Mucosa of descending colon (tissue), 3 donors: ENCODE measurements around the gene TMEM52. TPM values are rescaled to one million over a fixed set of nuclear protein-coding genes. Genes with fewer than 3 reads are reported as not detected.
"Not testable (repeated sequence)": the region's sequence is repeated elsewhere in the genome, so short reads cannot be mapped to it uniquely, and the experiment has no call there.

Source experiments
- ATAC-seq: fragments of 200-7000 bp; cut with Tn5 transposase; one replicate; pipeline ENCODE4 v1.9.1; 2020; ENCODE audit warnings: mild to moderate bottlenecking, moderate library complexity
- DNase-seq, 3 donors: peaks; one replicate each; pipeline ENCODE4 v3.0.0-alpha.2; 2020
- H3K36me3 ChIP-seq: fragments of 200-600 bp; one replicate; pipeline ENCODE4 v1.8.0; 2021; ENCODE audit warnings: low read depth, mild to moderate bottlenecking
- H3K4me1 ChIP-seq: fragments of 200-600 bp; one replicate; pipeline ENCODE4 v1.8.0; 2021; ENCODE audit warnings: low read depth, mild to moderate bottlenecking
- H3K4me3 ChIP-seq: fragments of 200-600 bp; one replicate; pipeline ENCODE4 v1.8.0; 2021; ENCODE audit warnings: mild to moderate bottlenecking
- H3K9me3 ChIP-seq: fragments of 200-600 bp; one replicate; pipeline ENCODE4 v1.8.0; 2021; ENCODE audit warnings: mild to moderate bottlenecking
- CTCF ChIP-seq: fragments of 200-600 bp; IDR thresholded peaks from one replicate; pipeline ENCODE4 v1.8.0; 2022; ENCODE audit warnings: antibody characterized with exemption, mild to moderate bottlenecking
- intact Hi-C, 2 donors: fragments of 100-400 bp; cut with DNase I in 1 of 2; cut with micrococcal nuclease in 1 of 2; formaldehyde crosslinking; loops; one replicate each; pipeline versions ENCODE4 v1.11.0 to v1.11.1; 2022; cut with DNase I, micrococcal nuclease
- total RNA-seq, 3 donors: library from RNA; stranded (reverse); fragmentation: NEBNext Ultra II Directional in 2 of 3; extraction: Animal tissue kit (Norgen Biotek cat#: 25700) in 2 of 3; gene quantifications; one replicate each; pipeline versions ENCODE4 v1.2.1 to v1.2.4, GENCODE V29; 2021 to 2023
- donor health status: DM: no; HTN: no; CAD: no; lungs with moderate emphysema.
- donor health status: DM: no; HTN: no; CAD: no.
- donor health status: DM: no; HTN: yes; CAD: no.

TMEM52 gene
- total RNA-seq, 3 donors from 2014 or later = 1.8 to 4.0 (median 3.0) TPM

- TF ChIP-seq CTCF = no peak
- intact Hi-C loops = no loop called here
- Histone ChIP-seq H3K9me3 (no peaks in the 10 kb centered on the region), H3K4me1 (no peaks in the 10 kb centered on the region), H3K4me3 (no peak overlapping the region), H3K36me3 (no peaks in the 10 kb centered on the region)
- ATAC-seq (no peak), DNase-seq (no peak)
Measured at GRCh38 chr1:1938276-1938573, 19.1 kb upstream of the TMEM52 start.

- no peak overlapping the region for H3K4me3 ChIP-seq
- intact Hi-C loops = no loop called here
- DNase-seq (peak in 1 of 3 donors; percentile 5), ATAC-seq (no peak)
- H3K4me1 ChIP-seq = no peaks in the 10 kb centered on the region
- H3K9me3 ChIP-seq = no peaks in the 10 kb centered on the region
- TF ChIP-seq CTCF = no peak
- no peaks in the 10 kb centered on the region for H3K36me3 ChIP-seq
Measured at GRCh38 chr1:1937549-1938275, 18.6 kb upstream of the TMEM52 start.

GRCh38 chr1:1937061-1937460, 18.0 kb upstream of the TMEM52 start:
- no peak for ATAC-seq
- intact Hi-C loops = no loop called here

GRCh38 chr1:1934848-1935247, 15.8 kb upstream of the TMEM52 start:
- H3K4me3 ChIP-seq, H3K36me3 ChIP-seq, H3K9me3 ChIP-seq, H3K4me1 ChIP-seq, intact Hi-C loops, DNase-seq, ATAC-seq: not testable (repeated sequence)

More at GRCh38 chr1:1937061-1937460, 18.0 kb upstream of the TMEM52 start:
- Histone ChIP-seq H3K9me3 (no peaks in the 10 kb centered on the region), H3K4me1 (no peaks in the 10 kb centered on the region), H3K4me3 (no peak overlapping the region), H3K36me3 (no peaks in the 10 kb centered on the region)
- no peak for TF ChIP-seq CTCF
- DNase-seq = peak in 1 of 3 donors; percentile 14

- H3K9me3 ChIP-seq = no peaks in the 10 kb centered on the region
- H3K4me1 ChIP-seq = no peaks in the 10 kb centered on the region
- H3K4me3 ChIP-seq = no peak overlapping the region
- ATAC-seq (no peak), DNase-seq (peak in 1 of 3 donors; percentile 47)
- no peaks in the 10 kb centered on the region for H3K36me3 ChIP-seq
- TF ChIP-seq CTCF = no peak
- intact Hi-C loops = no loop called here
Measured at GRCh38 chr1:1929639-1930545, 10.8 kb upstream of the TMEM52 start.

GRCh38 chr1:1929102-1929638, 10.1 kb upstream of the TMEM52 start:
- intact Hi-C loops = no loop called here
- Histone ChIP-seq H3K4me3 (no peak overlapping the region), H3K4me1 (no peaks in the 10 kb centered on the region), H3K36me3 (no peaks in the 10 kb centered on the region), H3K9me3 (no peaks in the 10 kb centered on the region)
- ATAC-seq = no peak
- peak in 1 of 3 donors; percentile 17 for DNase-seq
- TF ChIP-seq CTCF = no peak
